Measurements from ENCODE around the gene HAAO.

HAAO gene

DNA sequence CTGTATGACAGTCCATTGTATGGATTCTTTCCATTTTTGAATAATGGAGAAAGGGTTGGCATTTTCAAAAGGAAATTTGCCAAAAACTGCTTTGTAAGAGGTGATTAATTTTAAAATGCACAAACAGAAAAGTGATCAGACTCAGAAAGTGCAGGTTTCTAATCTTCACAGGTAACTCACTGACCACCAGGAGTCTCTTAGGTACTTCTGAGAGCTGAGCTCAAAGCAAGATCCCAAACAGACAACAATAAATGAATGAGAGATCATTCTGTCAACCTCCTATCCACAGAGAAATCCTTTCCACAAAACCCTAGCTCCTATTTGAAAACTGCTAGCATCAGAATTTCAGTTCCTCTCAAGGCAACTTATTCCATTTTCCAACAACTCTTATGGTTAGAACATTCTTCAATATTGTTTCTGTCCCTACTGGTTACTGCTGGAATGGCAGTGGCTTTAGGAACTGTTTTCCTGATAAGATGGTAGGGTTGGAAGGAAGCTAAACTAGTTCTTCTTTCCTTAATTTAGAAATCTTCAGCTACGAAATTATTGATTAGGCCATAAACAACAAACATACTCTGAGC lies 20.6 kb upstream of the HAAO start:
- peak; percentile 61 to 76 (median 75) for DNase-seq

DNA sequence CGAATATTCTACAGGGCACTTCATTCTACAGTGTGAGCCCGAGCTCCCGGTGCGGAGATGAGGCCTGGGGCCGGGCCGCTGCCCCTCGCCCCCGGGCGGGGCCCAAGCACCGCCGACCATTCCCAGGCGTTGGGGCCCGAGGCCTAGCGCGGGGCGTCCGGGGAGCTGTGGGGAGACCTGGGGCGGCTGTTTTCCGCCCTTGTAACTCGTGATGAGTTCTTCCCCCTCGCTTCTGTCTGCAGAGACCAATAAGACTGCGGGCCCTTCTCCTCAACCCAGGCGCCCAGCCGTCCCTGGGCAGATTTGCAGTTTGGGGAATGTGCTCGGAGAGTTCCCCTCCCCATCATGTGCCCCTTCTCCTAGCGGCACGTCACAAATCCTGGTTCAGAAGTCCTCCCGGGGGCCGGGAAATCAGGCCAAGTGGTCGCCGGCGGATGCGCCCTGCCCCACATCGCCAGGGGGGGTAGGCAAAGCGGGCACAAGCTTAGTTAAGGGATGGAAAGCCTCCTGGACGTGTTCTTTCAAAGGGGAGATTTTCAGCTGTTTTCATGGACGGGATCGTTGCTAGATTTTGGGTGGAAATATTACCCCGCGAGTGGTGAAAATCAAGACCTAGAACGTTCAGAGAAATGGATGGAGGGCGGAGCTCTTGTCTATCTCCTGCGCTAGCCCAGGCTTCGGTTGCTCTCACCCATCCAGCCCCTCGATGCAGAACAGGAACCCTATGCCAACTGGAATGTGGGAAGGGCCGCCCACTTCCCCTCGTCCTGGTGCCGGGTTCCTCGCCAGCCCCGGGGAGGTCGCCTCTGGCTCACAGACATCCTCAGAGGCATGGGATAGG lies 18.8 kb upstream of the HAAO start:
- peak in 1 of 3 donors; percentile 47 for DNase-seq

DNA sequence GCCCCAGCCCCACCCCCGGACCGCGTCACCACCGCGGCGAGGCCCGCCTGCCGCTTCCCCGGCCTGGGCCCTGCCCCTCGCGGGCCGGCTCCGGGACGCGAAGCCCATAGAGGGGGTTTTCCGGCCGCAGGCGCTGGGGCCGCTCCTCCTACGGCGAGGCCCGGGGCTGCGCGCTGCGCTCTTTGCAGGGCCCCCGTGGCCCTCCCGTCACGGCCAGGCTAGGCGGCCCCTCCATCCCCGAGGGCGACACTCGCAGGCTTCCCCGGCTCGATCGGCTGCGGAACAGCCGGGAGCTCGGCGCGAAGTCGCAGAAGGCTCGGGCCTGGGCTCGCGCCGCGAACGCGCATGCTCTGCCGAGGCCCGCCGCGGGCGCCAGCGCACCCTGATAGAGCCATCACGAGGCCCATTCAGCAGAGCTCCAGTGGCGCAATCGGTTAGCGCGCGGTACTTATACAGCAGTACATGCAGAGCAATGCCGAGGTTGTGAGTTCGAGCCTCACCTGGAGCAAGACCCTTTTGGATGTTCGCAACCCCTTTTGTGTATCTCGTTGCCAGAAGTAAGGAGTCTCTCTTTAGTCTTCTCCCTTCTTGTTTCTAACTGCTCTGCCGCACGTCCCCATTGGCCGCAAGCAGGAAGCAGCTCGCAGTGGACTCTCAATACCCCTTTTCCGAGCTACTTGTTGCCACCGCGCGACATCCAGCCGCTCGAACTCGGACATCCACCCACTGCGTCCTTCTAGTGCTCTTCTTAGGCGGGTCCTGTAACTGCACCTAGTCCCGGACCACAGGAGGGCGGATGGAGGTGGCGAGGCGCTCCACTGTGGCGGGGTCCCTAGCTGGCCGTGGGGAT lies 18.0 kb upstream of the HAAO start:
- peak; percentile 96 to 97 (median 96) for DNase-seq

DNA sequence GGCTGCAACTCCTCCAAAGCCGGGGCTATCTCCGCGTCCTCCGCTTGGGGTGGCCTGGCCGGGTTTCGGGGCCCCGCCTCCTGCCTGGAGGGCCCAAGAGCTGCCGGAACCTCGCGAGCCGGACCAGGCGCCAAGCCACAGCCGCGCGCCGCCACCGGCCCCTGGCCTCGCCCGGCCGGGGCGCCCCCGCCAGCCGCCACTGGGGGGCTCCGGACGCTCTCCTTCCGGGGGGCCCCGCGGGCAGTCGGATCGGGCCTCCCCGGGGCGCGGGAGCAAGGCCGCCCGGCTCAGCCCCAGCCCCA lies 17.4 kb upstream of the HAAO start:
- peak; percentile 83 to 93 (median 89) for DNase-seq

DNA sequence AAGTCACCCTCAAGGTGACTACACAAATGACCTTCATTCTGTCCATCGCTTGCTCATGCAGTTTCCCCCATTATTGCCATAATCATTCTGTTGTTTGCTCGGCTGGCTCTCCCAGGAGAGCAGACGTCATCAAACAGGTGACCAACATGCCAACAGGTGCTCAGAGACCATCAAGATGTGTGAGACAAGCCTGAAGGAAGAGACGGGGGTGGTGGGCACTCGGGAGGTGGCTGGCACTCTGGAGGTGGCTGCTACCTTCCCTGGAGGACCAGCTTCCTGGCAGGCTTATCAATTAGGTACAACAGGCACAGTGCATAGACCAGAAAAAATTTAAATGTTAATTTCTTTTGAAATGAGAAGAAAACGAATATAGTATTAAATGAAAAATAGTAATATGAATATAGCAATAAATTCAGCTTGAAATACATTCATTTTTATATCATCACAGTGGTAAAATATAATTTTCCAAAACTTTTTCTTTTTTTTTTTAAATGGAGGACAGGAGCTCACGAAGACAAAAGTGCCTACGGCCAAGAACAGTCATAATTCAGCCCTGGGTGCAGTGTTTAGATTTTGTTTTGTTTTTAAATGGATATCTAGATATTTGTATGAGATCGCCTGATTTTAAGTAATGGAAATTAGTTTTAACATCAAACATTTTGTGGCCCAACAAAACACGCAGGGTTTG lies 16.9 kb upstream of the HAAO start:
- no peak for DNase-seq

DNA sequence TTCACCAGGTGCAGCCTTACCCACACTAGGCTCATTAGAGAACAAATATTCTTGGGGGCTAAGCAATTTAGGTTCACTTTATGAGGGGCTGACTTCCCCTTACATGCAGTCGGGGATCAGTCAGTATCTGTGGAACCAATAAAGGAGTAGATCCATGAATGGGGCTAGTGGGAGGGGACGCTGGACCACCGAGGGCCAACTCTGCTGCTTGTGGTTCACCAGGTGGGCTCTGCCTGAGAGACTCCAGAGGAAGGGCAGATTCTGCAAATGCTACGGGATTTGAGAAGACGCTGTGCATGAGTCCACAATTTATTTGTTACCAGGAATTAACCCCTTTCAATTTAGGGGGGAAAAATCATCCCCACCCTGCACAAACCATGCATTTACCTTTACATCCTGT lies 15.9 kb upstream of the HAAO start:
- no peak for DNase-seq

DNA sequence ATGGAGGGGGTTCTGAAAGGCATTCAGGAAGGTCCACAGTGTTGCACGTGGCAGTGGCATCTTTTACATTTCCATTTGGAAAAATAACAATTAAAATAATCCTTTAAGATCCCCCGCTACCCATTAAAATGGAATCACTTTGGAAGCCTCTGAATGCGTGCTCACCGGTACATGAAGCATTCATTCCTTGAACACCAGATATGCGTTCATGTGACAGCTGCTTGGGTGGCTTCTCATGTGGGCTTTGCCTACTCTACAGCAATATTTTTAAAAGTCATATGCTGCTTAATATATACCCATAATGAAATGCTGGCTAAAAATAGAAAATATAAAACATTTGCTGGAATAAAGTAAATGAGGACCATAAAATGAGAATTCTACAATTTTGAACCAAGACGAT lies 14.4 kb upstream of the HAAO start:
- DNase-seq, result no peak

DNA sequence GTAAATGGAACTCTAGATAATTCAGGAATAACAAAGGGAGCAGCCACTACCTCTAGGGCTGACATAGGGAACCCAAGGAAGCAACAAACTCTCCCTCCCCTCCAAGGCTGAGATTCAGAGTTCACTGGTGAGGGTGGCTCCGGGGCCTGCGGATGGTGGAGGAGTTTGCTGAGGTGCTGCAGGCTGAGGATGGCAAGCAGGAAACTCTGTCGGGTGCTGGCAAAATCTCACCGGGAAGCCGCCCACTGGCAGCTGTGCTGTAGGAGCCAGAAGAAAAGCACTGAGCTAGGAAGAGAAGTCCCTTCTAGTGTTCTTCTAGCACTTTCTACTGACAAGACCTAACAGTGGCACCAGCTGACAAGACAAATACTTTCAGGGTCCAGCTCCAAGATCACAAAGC lies 12.5 kb upstream of the HAAO start:
- no peak for DNase-seq

DNA sequence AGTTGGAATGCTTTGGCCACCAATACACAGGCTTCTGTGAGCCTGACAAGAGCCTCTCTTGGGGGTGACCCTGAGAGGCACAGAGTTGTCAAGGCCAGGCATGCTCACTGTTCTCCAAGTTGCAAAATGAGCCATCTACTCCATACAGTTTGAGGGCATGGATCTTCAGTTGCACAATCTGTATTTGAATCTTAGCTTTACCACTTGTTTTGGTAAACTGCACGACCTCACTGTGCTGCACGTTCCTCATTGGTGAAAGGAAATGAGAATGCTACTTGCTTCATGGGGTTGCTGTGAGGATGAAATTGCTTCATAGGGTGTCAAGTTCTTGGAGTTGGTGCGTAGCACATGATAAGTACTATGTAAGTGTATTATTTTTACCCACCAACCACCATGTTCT lies 12.0 kb upstream of the HAAO start:
- DNase-seq, result peak; percentile 49 to 66 (median 52)

DNA sequence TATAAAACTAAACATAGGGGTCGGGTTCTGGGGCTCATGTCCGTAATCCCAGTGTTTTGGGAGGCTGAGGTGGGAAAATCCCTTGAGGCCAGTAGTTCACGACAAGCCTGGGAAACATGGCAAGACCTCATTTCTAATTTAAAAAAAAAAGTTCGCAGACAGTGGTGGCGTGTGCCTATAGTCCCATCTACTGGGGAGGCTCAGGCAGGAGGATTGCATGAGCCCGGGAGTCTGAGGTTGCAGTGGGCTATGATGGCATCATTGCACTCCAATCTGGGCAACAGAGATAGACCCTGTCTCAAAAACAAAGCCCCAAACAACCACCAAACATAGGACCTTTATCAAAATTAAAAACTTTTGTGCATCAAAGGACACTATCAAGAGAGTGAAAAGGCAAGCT lies 9.8 kb upstream of the HAAO start:
- DNase-seq, result no peak

DNA sequence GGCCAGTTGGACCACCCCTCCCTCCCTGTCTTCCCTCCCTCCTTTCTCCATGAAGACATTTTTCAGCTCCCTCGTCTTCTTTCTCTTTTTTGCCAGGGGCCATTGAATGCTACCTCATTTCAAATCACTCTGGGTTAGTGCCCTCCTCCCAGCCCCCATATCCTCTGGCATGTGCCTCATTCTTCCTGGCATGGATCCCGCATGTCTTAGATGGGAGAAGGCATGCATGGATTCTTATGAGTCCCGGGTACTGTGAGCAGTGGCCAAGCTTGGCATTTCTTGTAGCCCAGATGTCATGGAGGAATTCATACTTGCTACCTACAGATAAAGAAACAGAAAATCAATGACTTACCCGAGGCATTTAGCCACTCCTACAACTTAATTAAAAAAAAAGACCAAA lies 9.0 kb upstream of the HAAO start:
- no peak for DNase-seq

DNA sequence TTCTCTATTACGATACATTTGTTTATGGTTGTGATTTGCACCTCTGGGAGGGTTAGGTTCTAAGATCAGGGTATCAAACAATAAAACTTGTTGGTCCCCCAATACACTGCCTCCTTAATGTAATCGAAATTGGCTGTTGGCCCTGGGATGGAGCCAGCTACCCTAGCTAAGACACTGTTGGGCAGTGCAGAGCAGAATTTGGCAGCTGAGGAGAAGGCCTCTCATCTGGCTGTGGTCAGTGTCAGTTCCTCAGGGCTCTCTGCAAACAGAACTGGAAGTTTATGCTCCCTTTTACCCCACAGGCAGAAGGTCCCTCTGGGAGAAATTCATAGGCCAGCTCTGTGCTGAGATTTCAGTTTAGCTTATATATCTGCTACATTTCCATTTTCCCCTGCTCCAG lies 8.6 kb upstream of the HAAO start:
- DNase-seq, result no peak

DNA sequence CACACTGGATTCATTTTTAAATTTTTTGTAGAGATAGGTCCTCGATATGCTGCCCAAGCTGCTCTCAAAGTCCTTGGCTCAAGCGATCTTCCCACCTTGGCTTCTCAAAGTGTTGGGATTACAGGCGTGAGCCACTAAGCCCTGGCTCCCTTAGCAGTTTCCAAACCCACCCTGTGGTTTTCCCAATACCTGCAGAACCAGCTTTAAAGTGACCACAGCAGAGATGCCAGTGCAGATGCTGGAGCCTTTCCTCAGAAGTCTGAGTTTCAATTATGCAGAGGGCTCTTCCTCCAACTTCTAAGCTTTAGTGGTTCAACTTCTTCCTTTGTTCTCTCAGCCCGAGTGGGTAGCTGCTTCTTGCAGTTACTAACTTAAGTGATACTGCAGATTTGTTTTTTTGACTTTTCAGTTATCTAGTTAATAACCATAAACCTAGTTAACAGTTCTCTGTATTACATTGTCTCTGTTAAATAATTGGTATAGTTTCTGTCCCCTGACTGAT lies 8.1 kb upstream of the HAAO start:
- DNase-seq, result no peak

DNA sequence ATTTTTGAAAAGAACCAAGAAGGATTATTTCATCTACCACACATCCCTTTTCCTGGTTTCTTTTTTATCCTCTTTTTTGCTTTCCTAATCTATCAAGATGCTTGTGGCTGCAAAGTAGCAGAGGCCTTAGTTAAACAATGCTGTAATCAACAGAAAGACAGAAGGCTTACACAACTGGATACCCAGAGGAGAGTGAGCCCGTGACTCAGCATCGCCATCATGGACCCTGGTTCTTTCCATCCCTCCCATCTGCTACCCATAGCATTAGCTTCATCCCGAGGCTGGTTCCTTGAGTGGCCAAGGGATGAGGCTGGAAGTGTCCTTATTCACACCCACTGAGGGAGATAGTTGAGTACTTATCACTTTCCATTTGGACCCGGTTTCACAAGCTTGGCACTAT lies 7.5 kb upstream of the HAAO start:
- no peak for DNase-seq

DNA sequence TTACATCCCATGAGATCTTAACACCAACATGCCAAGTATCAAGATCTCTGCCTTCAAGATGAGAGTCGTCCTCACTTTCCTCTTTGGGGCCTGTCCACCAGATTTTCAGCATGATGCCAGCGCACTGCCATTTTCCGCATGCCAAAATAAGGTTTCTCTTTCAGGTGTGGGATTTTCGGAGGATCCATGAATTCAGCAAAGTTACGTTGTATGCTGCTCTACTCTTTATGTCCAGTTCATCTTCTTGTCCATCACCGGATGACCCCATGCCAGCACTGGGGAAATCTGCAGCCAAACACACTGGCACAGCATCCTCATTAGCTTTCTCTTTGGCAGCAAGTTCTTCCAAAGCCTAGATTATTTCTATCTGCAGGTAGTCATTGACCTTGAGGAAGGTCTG lies 4.9 kb upstream of the HAAO start:
- no peak for DNase-seq

DNA sequence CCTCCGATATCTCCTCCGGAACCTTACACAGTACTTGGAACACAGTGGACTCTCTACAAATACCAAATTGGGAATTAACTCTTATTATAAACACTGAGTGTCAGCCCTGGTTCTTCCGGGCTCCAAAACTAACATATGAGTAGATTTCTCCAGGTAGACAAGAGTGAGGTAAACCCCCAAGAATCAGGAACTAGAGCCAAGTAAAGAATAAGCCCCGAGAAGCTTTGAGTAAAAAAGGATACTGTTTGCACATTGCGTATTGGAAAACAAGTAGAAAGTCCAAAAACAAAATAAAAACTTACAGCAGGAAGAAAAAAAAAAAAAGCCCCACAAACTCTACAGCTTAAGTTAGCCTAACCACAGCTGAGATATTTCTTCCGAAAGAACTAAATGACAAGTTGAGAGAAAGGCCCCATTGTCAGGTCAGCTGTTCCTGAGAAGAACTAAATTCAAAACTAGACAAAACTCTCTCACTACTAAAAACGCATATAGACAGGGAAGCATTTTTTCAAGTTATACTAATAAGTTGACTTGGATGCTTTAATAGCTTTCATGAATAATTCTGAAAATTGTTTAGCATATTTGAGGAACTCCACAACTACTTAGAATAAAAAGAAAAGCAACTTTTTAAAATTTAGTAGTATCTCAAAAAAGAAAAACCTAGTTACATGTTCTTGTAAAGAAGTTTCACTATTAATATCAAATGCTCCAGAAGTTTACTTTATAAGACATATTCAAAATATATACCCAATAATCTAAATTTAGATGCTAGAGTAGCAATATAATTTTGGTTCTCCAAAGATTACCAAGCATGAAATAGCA lies 4.3 kb upstream of the HAAO start:
- DNase-seq, result no peak

DNA sequence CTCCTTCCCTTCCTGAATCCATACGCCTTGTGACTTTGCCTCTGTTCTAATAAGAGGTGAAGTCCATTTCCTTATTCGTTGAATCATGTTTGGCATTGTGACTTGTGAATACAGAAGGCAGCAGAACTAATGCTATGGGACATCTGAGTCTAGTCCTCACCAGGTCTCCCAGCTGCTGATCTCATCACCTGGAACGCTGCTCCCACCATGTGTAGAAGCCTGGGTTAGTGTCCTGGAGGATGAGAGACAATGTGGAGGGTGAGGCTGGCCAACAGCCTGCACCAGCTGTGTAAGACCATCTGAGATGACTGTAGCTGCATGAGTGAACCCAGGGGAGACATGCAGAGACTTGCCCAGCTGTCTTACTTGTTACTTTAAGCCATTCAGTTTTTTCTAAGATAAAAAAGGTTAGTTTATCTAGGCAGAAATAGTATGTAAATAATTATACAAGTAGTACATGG lies 3.5 kb upstream of the HAAO start:
- DNase-seq, result no peak

DNA sequence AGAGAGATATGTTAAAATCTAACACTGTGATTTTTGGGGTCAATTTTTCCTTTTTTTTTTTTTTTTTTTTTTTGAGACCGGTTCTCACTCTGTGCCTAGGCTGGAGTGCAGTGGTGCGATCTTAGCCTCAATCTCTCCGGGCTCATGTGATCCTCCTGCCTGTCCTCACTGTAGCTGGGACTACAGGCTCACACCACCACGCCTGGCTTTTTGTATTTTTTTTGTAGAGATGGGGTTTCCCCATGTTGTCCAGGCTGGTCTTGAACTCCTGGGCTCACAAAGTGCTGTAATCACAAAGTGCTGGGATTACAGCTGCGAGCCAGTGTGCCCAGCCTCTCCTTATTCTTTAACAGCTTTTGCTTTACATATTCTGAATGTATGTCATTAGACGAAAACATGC lies 2.9 kb upstream of the HAAO start:
- no peak for DNase-seq

DNA sequence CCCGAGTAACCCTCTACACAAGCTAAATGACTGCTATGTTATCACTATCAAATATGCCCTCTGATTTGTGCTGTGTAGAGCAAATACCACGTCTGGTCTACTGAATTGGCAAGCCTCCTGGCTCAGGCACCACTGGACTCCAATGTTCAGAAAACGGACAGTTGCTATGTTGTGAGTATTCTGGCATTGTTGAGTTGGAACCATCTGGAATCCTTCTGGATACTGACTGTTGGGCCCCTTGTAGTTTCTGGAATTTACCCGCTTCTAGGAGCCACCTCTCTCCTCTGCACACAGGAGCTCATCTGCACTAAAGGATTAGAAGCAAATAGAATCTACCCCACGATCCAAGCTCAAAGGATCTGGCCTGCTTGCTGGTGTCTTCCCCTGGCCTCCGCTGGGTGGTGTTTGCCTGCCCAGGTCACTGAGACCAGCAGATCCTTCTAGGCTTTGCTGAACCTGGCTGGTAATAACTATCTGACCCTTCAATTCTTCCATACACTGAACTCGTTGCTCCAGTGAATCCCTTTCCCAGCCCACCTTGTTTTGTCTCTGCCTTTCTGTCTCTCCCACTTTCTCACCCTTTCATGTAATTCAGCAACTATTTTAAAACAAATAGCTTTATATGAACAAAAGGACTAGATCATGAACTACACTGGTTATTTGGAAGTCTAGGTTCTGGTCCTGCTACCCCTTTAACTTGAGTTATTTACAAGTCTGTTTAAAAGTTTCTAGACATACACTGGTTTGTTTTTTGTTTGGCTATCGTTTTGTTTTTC lies 2.1 kb upstream of the HAAO start:
- no peak for DNase-seq

DNA sequence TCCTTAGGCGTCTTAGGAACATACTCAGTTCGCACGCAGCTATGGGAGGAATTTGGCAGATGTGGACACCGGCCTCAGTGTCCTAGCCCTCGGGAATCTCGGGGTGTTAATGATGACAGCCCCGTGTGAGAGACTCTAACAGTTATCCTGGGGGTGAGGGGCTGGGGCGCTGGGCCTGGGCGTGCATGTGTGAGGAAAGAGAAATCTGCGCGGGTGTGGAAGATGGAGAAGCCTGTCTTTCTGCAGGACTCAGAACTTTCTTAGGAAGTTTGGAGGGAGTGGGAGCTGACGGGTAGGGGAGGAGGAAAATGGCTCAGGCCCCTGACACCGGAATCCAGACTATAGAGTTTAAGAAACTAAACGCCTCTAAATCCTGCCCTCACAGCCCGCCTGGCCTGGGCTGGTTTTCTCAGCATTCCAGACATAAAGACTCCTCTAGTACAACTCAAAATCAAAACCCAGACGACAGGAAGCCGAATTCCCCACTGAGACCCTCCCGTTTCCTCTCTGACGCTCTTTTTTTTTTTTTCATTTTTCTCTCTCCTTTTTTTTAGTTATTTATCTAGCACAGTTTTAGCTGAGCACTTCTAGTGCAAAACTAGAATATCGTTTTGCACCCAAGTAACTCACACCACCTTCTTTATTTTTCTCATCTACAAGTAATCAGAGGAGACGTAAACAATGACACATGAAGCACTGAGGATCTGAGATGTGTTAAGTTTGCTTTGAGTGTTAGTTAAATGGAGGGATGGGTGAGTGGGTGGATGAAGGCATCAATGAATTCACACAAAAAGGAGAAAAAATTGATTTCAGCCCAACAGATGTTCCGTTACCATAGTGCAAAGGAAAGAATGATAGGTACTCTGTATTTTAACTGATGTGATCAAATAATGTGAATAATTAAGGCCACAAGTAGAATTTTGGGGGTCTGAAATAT lies 1.2 kb upstream of the HAAO start:
- DNase-seq, result peak in 1 of 3 donors; percentile 33
